GM19395 (cell line): Measurements from ENCODE around the gene TMEM219.

Experiments used
- ATAC-seq: cut with Tn5 transposase; IDR thresholded peaks from one replicate; pipeline ENCODE4 v1.9.1; 2021; ENCODE audit warnings: mild to moderate bottlenecking, moderate library complexity; ENCODE audit not compliant: unreplicated experiment

TMEM219 gene

DNA sequence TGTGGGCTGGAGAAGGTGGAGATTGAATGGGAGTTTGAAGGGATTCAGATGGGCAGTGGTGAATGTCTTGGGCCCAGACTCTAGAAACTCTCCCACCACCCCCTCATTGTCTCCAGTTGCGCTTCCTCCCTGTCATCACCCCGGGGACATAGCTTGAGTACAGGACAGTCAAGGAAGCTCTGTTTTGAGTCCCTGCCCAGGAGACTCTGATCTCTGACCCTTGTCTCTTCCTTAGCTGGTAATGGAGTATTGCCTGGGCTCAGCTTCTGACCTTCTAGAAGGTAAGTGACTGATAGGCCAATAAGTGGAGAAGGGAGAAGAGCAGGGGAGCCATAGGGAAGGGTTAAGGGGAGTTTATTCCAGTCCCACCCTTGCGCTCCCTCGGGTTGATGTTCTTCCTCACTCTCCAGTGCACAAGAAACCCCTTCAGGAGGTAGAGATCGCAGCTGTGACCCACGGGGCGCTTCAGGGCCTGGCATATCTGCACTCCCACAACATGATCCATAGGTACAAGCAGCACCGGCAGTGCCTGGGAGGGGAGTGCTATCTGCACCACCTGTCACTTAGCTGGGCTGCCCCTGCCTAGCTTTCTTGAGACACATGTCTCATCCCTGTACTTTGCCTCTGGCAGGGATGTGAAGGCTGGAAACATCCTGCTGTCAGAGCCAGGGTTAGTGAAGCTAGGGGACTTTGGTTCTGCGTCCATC lies 16.8 kb downstream of the TMEM219 start:
- ATAC-seq = no peak

DNA sequence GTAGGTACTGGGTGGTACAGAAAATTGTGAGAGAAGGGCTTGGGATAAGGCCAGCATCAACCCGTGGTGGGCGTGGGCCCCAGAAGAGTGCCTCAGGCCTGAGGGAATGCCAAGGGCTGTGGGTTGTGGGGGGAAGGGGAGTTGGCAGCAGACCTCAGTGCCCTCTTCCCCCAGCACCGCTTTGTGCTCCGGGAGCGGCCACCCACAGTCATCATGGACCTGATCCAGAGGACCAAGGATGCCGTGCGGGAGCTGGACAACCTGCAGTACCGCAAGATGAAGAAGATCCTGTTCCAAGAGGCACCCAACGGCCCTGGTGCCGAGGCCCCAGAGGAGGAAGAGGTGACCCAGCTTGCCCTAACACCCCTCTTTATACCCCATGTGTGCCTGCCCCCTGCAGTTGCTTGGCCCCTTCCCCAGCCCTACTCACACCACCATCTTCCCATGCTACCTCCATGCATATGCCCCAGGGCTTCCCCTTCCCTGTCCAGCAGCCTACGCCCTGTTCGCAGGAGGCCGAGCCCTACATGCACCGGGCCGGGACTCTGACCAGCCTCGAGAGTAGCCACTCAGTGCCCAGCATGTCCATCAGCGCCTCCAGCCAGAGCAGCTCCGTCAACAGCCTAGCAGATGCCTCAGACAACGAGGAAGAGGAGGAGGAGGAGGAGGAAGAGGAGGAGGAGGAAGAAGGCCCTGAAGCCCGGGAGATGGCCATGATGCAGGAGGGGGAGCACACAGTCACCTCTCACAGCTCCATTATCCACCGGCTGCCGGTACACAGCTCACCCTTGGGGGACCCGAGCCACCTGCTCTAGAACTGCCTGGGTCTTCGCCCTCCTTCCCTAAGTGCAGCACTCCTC lies 20.9 kb downstream of the TMEM219 start:
- ATAC-seq = no peak

DNA sequence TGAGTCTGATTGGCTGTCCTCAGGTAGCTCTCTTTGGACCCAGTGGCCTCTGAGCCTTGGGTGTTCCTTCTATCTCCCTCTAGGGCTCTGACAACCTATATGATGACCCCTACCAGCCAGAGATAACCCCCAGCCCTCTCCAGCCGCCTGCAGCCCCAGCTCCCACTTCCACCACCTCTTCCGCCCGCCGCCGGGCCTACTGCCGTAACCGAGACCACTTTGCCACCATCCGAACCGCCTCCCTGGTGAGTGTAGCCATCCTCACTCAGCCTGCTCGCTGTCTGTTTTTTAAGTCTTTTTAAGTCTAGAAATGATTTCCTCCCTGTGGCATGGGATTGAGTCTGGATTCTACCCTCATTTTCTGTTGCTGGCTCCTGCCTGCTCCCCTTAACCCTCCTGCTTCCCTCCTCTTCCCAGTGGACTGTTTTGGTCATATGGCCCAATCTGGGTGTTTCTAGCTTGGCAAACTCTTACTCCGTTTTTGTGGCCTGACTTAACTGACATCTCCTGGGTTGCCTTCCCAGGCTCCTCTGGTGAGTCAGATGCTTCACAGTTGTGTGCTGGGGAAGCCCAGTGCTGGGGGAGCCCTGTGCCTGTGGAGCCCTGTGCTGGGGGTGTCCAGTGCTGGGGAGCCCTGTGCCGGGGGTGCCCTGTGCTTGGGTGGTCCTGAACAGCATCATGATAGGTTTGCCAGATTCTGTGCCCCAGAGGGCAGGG lies 21.7 kb downstream of the TMEM219 start:
- no peak for ATAC-seq

- no peak for ATAC-seq
Measured at GRCh38 chr16:29984137-29984763, 22.4 kb downstream of the TMEM219 start.

DNA sequence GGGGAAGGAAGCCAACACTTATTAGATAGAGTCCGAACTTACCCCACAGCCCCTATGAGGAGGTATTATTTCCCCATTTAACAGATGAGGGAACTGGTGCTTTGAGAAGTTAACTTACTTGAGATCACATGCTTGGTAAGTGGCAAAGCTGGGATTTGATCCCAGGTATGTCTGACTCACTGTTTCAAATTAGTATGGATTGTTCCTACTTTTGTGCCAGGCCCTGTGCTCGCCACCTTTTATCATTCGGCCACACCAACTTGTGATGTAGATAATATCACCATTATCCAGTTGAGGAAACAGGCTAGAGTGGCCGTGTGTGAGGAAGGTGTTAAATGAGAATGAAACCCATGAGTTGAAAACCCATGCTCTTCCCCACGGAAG lies 22.9 kb downstream of the TMEM219 start:
- ATAC-seq = no peak

- no peak for ATAC-seq
Measured at GRCh38 chr16:29985271-29985811, 23.5 kb downstream of the TMEM219 start.

GRCh38 chr16:29986231-29986630 lies 24.4 kb downstream of the TMEM219 start:
- no peak for ATAC-seq

GRCh38 chr16:29986931-29987330 lies 25.1 kb downstream of the TMEM219 start:
- ATAC-seq = no peak

DNA sequence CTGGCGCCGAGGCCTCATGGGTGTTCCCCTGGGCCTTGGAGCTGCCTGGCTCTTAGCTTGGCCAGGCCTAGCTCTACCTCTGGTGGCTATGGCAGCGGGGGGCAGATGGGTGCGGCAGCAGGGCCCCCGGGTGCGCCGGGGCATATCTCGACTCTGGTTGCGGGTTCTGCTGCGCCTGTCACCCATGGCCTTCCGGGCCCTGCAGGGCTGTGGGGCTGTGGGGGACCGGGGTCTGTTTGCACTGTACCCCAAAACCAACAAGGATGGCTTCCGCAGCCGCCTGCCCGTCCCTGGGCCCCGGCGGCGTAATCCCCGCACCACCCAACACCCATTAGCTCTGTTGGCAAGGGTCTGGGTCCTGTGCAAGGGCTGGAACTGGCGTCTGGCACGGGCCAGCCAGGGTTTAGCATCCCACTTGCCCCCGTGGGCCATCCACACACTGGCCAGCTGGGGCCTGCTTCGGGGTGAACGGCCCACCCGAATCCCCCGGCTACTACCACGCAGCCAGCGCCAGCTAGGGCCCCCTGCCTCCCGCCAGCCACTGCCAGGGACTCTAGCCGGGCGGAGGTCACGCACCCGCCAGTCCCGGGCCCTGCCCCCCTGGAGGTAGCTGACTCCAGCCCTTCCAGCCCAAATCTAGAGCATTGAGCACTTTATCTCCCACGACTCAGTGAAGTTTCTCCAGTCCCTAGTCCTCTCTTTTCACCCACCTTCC lies 25.6 kb downstream of the TMEM219 start:
- no peak for ATAC-seq

- ATAC-seq = no peak
Measured at GRCh38 chr16:29988346-29989075, 26.6 kb downstream of the TMEM219 start.

- ATAC-seq = no peak
Measured at GRCh38 chr16:29989111-29989858, 27.4 kb downstream of the TMEM219 start.

DNA sequence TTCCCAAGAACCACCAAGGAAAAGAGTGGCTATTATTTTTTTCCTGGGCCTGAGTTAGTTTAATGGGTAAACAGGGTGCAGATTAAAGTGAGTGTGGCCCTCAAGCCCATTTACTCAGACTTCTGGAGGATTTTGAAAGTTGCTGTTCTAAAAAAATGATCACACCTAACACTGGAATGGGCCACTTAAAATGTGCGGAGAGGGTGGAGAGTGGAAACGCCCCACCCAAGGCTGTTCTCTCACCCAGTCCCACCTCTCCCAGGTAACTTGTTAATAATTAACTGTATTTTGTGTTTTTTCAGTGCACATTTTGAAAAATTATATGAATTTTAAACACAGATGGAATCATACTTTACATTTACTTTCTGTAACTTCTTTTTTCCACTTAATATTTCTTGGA lies 28.2 kb downstream of the TMEM219 start:
- ATAC-seq = no peak

- no peak for ATAC-seq
Measured at GRCh38 chr16:29990883-29991570, 29.1 kb downstream of the TMEM219 start.

GRCh38 chr16:29991571-29991904 lies 29.7 kb downstream of the TMEM219 start:
- no peak for ATAC-seq

DNA sequence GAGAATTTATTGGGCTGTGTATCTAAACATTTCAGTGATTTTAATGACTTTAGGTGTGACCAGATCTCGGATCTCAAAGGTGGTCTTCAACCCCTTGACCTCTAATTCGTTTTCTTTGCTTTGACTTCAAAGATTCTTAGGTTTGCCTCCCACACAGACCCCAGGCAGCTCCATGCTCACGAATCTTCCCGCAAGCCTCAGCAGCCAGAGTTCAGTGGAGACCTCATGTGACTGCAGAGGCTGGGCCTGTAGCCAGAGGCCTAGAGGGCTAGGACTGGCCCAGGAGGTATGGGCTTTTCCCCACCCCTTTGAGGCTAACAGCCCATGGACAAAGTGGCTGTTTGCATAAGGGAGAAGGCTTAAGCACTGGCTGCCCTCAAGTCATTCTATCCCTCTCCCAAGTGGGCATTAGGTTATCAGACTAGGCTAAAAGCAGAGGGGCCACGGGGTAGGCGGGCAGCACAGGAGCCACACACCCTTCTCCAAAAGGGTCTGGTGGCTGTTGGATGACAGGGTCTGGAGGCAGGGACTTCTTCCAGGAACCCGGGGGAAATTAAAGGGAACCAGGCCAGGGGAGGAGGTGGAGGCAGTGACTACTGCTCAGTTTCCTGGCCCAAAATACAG lies 30.6 kb downstream of the TMEM219 start:
- no peak for ATAC-seq

GRCh38 chr16:29993191-29993902 lies 31.5 kb downstream of the TMEM219 start:
- no peak for ATAC-seq

GRCh38 chr16:29993903-29994599 lies 32.2 kb downstream of the TMEM219 start:
- ATAC-seq = no peak
